ENCODE measurements around the gene ADA.
A peak's percentile ranks its signal among the peaks of the same experiment; 100 is the strongest.

The ADA gene

DNA sequence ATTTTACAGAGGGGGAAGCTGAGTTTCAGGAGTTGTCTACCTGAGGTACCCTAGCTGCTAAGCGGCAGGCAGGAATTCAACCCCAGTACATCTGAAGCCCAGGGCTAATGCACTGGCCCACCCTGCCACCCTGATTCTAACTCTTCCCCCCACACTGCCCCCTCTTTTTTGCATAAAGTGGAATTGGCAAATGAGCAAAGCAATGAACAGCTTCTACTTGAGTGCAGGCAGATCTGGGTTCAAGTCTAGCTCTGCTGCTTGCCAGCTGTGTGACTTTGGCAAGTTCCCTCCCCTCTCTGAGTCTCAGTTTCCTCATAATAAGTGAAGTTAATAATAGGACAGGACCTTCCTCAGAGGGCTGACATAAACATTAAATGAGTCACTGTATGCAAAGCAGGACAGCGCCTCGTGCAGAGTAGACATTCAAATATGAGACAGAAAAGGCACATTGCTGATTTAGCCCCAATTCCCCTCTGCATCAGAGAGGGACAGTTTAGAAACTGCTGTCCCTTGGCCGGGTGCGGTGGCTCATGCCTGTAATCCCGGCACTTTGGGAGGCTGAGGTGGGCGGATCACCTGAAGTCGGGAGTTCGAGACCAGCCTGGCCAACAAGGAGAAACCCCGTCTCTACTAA lies 4.7 kb downstream of the ADA start:
- no peaks in the 10 kb centered on the region for H3K36me3 ChIP-seq (ENCODE audit: control insufficient read depth in 2 of 2, insufficient read depth in 2 of 2, low read length in 2 of 2)
- peaks cover 22 to 50% of the 10 kb centered on the region in 2 donors for H3K4me1 ChIP-seq (ENCODE audit: control insufficient read depth in 2 of 2, insufficient read depth in 2 of 2, low read length in 2 of 2)
- H3K27me3 ChIP-seq (ENCODE audit: control insufficient read depth in 2 of 2, insufficient read depth in 2 of 2, low read length in 2 of 2), result no peaks in the 10 kb centered on the region
- H3K27ac ChIP-seq (ENCODE audit: low read depth in 2 of 2, low read length in 2 of 2), result peak overlapping the region; percentile 54 to 76
- H3K9me3 ChIP-seq (ENCODE audit: control insufficient read depth in 2 of 2, low read length in 2 of 2), result no peaks in the 10 kb centered on the region
- H3K9ac ChIP-seq (ENCODE audit: low read depth in 1 of 2, low read length in 2 of 2), result no peak overlapping the region
- no peak overlapping the region for H3K4me3 ChIP-seq (ENCODE audit: low read length in 2 of 2)

DNA sequence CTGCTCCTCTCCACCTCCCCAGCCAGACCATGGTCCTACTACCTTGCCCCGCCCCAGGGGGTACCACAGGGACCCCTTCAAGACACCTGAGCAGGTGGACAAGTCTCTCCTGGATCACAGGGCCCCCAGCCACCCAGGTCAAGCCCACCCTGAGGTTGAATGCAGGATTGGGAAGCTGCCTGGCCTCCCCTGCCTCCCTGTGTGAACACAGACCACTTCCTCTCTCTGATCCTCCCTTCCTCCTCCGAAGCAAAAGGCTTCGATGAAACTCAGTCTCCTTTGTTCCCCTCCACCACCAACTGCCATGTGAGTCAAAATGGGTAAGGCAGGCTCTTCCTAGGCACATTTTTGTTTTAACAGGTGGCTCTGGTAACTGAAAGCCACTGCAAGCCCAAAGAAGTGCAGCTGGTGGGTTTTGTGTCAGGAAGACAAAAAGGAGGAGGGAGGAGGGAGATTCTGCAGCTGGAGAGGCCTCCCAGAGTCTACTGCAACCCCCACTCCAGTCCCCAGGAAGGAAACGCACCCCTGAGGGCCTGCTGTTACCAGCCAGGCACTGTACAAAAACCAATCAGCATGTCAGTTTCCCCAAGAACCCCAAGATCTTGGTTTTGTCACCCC lies 5.4 kb downstream of the ADA start:
- no peak overlapping the region for H3K9ac ChIP-seq (ENCODE audit: low read depth in 1 of 2, low read length in 2 of 2)
- no peaks in the 10 kb centered on the region for H3K27me3 ChIP-seq (ENCODE audit: control insufficient read depth in 2 of 2, insufficient read depth in 2 of 2, low read length in 2 of 2)
- H3K4me3 ChIP-seq (ENCODE audit: low read length in 2 of 2), result no peak overlapping the region
- H3K27ac ChIP-seq (ENCODE audit: low read depth in 2 of 2, low read length in 2 of 2), result peak overlapping the region; percentile 54 to 76
- no peaks in the 10 kb centered on the region for H3K36me3 ChIP-seq (ENCODE audit: control insufficient read depth in 2 of 2, insufficient read depth in 2 of 2, low read length in 2 of 2)
- H3K9me3 ChIP-seq (ENCODE audit: control insufficient read depth in 2 of 2, low read length in 2 of 2), result no peaks in the 10 kb centered on the region
- peaks cover 21 to 50% of the 10 kb centered on the region in 2 donors for H3K4me1 ChIP-seq (ENCODE audit: control insufficient read depth in 2 of 2, insufficient read depth in 2 of 2, low read length in 2 of 2)

DNA sequence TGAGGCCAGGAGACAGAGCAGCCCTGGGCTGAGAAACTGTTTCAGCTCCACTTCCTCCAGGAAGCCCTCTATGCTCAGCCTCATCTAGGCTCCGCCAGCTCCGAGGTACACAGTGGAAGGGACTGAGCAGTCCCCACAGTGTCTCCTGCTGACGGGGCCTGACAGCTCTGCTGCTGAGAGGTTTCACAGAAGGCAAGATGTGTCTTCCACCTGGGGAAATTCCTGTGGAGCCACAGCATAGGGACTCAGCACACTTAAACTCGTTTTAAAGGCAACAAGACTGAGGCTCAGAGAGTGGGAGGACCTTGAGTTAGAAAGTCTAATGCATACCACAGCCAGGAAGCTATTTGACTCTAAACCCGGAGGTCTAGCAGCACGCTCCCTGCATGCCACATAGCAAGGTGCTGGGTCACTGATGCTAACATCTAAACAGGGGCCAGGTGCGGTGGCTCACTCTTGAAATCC lies 6.8 kb downstream of the ADA start:
- peak overlapping the region in 1 of 2 donors; percentile 41 for H3K9ac ChIP-seq (ENCODE audit: low read depth in 1 of 2, low read length in 2 of 2)
- H3K4me3 ChIP-seq (ENCODE audit: low read length in 2 of 2), result no peak overlapping the region
- H3K36me3 ChIP-seq (ENCODE audit: control insufficient read depth in 2 of 2, insufficient read depth in 2 of 2, low read length in 2 of 2), result peaks cover 0 to 3% of the 10 kb centered on the region in 2 donors
- H3K27me3 ChIP-seq (ENCODE audit: control insufficient read depth in 2 of 2, insufficient read depth in 2 of 2, low read length in 2 of 2), result no peaks in the 10 kb centered on the region
- peaks cover 18 to 43% of the 10 kb centered on the region in 2 donors for H3K4me1 ChIP-seq (ENCODE audit: control insufficient read depth in 2 of 2, insufficient read depth in 2 of 2, low read length in 2 of 2)
- no peaks in the 10 kb centered on the region for H3K9me3 ChIP-seq (ENCODE audit: control insufficient read depth in 2 of 2, low read length in 2 of 2)
- H3K27ac ChIP-seq (ENCODE audit: low read depth in 2 of 2, low read length in 2 of 2), result peak overlapping the region in 1 of 2 donors; percentile 77

DNA sequence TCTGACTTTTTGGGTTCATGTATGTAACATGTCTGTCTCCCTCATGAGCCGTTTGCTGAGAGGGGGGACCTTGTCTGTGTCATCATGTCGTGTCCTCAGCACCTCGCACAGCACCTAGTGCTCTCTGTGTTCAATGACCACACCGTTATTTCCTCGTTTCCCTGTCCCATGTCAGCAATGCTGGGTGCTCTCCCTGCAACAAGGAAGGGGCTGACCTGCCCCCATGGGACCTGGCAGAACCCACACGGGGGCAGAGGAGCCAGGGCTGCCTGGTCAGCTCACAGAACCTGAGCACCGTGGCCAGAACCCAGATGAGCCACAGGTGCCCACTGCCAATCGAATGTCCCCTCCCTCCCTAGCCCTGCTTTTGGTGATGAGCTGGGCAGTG lies 7.3 kb downstream of the ADA start:
- no peak overlapping the region for H3K4me3 ChIP-seq (ENCODE audit: low read length in 2 of 2)
- no peaks in the 10 kb centered on the region for H3K9me3 ChIP-seq (ENCODE audit: control insufficient read depth in 2 of 2, low read length in 2 of 2)
- H3K36me3 ChIP-seq (ENCODE audit: control insufficient read depth in 2 of 2, insufficient read depth in 2 of 2, low read length in 2 of 2), result peaks cover 0 to 3% of the 10 kb centered on the region in 2 donors
- no peaks in the 10 kb centered on the region for H3K27me3 ChIP-seq (ENCODE audit: control insufficient read depth in 2 of 2, insufficient read depth in 2 of 2, low read length in 2 of 2)
- peak overlapping the region; percentile 25 to 77 for H3K27ac ChIP-seq (ENCODE audit: low read depth in 2 of 2, low read length in 2 of 2)
- H3K9ac ChIP-seq (ENCODE audit: low read depth in 1 of 2, low read length in 2 of 2), result no peak overlapping the region
- peaks cover 18 to 43% of the 10 kb centered on the region in 2 donors for H3K4me1 ChIP-seq (ENCODE audit: control insufficient read depth in 2 of 2, insufficient read depth in 2 of 2, low read length in 2 of 2)

DNA sequence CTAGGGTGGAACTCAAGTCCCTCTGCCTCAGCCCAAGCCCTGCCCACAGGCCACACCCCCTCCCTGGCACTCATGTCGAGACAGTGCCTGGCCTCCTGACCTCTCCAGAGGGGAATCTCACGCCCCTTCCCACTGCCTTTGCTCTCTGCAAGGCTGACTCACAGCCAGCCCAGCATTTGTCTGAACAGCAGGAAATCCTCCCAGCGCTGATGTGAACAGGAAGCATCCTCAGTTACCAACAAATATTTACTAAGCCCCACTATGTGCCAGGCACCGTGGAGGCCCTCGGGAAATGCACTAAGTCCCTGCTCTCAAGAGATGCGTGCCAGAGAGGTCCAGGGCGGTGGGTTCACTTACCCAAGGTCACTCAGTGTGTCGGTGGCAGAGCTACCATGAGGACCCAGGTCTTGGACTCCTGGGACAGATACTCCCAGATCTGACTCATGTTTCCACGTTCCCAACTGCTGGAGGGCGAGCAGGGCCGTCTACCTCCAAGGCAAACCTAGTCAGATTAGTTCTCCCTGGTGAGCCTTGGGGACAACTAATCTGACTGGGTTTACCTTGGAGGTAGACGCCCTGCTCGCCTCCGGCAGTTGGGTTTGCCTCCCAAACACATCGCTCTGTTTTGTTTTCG lies 7.8 kb downstream of the ADA start:
- Histone ChIP-seq H3K9ac (ENCODE audit: low read depth in 1 of 2, low read length in 2 of 2) (no peak overlapping the region), H3K36me3 (ENCODE audit: control insufficient read depth in 2 of 2, insufficient read depth in 2 of 2, low read length in 2 of 2) (peaks cover 0 to 3% of the 10 kb centered on the region in 2 donors), H3K4me1 (ENCODE audit: control insufficient read depth in 2 of 2, insufficient read depth in 2 of 2, low read length in 2 of 2) (peaks cover 18 to 43% of the 10 kb centered on the region in 2 donors), H3K9me3 (ENCODE audit: control insufficient read depth in 2 of 2, low read length in 2 of 2) (no peaks in the 10 kb centered on the region), H3K27me3 (ENCODE audit: control insufficient read depth in 2 of 2, insufficient read depth in 2 of 2, low read length in 2 of 2) (no peaks in the 10 kb centered on the region), H3K27ac (ENCODE audit: low read depth in 2 of 2, low read length in 2 of 2) (peak overlapping the region; percentile 25 to 77), H3K4me3 (ENCODE audit: low read length in 2 of 2) (no peak overlapping the region)

DNA sequence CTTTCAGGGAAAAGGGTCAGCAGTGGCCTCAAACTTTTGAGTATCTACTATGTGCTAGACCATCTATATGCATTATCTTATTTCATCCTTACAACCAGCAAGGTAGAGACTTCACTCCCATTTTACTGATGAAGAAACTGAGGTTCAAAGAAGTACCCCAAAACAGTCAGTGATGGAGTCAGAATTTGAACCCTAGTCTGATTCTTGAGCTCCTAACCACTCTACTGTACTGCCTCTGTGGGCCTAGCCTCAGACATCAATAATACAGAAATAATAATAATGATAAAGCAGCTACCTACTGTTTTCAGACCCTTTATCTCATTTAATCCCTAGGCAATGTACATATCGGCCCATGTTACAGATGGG lies 8.4 kb downstream of the ADA start:
- Histone ChIP-seq H3K27me3 (ENCODE audit: control insufficient read depth in 2 of 2, insufficient read depth in 2 of 2, low read length in 2 of 2) (no peaks in the 10 kb centered on the region), H3K9ac (ENCODE audit: low read depth in 1 of 2, low read length in 2 of 2) (no peak overlapping the region), H3K4me1 (ENCODE audit: control insufficient read depth in 2 of 2, insufficient read depth in 2 of 2, low read length in 2 of 2) (peaks cover 18 to 43% of the 10 kb centered on the region in 2 donors), H3K27ac (ENCODE audit: low read depth in 2 of 2, low read length in 2 of 2) (peak overlapping the region; percentile 55 to 77), H3K4me3 (ENCODE audit: low read length in 2 of 2) (no peak overlapping the region), H3K36me3 (ENCODE audit: control insufficient read depth in 2 of 2, insufficient read depth in 2 of 2, low read length in 2 of 2) (peaks cover 0 to 3% of the 10 kb centered on the region in 2 donors), H3K9me3 (ENCODE audit: control insufficient read depth in 2 of 2, low read length in 2 of 2) (no peaks in the 10 kb centered on the region)

DNA sequence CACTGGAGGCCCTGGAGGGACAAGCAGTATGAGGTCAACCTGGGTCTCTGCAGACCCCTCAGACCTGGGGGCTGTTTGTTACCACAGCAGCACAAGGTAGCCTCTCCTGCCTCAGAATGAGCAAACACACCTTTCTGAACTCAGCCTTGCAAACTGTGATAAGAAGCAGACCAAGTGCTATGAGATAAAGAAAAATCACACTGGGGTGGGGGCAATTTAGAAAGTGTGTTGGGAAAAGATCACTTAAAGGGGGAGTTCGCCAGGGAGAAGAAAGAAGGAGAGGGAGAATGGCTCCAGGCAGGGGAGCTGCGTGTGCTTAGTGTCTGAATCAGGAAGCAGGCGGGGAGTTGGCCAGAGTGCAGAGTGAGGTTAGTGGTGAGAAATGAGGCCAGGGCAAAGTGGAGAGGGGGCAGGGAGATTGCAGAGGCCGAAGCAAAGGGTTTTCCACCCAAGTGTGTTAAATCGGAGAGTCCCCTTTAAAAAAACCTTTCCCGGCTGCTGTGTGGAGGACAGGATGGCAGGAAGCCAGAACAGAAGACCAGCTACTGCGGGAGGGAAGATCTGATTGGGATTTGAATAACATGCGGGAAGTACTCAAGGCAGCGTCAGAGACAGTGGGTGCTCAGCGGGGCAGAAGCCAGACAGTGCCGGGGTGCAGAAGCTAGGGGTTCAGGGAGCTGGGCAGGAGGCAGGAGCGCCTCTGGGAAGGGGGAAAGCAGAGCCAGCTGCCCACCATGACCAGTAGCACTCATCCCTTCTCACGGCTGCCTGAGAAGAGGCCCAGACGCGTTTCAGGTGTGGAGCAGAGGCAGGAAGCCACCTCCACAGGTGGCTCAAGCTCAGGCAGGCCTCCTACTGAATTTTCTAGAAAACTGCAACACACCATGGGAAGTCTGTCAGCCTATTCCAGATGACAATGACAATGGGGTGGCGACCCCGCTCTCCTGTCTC lies 9.0 kb downstream of the ADA start:
- H3K27me3 ChIP-seq (ENCODE audit: control insufficient read depth in 2 of 2, insufficient read depth in 2 of 2, low read length in 2 of 2), result no peaks in the 10 kb centered on the region
- H3K4me1 ChIP-seq (ENCODE audit: control insufficient read depth in 2 of 2, insufficient read depth in 2 of 2, low read length in 2 of 2), result peaks cover 18 to 43% of the 10 kb centered on the region in 2 donors
- H3K9ac ChIP-seq (ENCODE audit: low read depth in 1 of 2, low read length in 2 of 2), result peak overlapping the region; percentile 45 to 52
- peaks cover 0 to 3% of the 10 kb centered on the region in 2 donors for H3K36me3 ChIP-seq (ENCODE audit: control insufficient read depth in 2 of 2, insufficient read depth in 2 of 2, low read length in 2 of 2)
- peak overlapping the region; percentile 55 to 77 for H3K27ac ChIP-seq (ENCODE audit: low read depth in 2 of 2, low read length in 2 of 2)
- peak overlapping the region in 1 of 2 donors; percentile 48 for H3K4me3 ChIP-seq (ENCODE audit: low read length in 2 of 2)
- no peaks in the 10 kb centered on the region for H3K9me3 ChIP-seq (ENCODE audit: control insufficient read depth in 2 of 2, low read length in 2 of 2)

DNA sequence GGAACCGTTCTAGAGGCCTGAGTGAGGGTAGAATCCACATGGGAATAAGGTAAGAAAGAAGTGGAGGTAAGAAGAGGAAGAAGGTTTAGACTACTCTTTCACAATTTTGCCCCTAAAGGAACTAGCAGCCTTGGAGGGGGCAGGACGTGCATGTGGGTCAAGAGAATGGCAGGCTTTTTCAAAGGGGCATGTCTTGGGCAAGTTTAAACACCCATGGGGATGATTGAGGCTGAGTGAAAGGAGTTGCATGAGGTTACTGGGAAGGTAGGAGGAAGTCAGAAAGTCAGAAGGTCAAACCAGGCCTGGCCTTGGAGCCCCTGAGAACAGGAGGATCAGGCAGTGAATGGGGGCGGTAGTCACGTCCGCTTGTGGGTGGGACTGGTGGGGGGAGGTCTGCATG lies 10.2 kb downstream of the ADA start:
- Histone ChIP-seq H3K4me3 (ENCODE audit: low read length in 2 of 2) (no peak overlapping the region), H3K9me3 (ENCODE audit: control insufficient read depth in 2 of 2, low read length in 2 of 2) (no peaks in the 10 kb centered on the region), H3K4me1 (ENCODE audit: control insufficient read depth in 2 of 2, insufficient read depth in 2 of 2, low read length in 2 of 2) (peaks cover 18 to 36% of the 10 kb centered on the region in 2 donors), H3K27ac (ENCODE audit: low read depth in 2 of 2, low read length in 2 of 2) (no peak overlapping the region), H3K36me3 (ENCODE audit: control insufficient read depth in 2 of 2, insufficient read depth in 2 of 2, low read length in 2 of 2) (peaks cover 0 to 3% of the 10 kb centered on the region in 2 donors), H3K27me3 (ENCODE audit: control insufficient read depth in 2 of 2, insufficient read depth in 2 of 2, low read length in 2 of 2) (no peaks in the 10 kb centered on the region), H3K9ac (ENCODE audit: low read depth in 1 of 2, low read length in 2 of 2) (no peak overlapping the region)

DNA sequence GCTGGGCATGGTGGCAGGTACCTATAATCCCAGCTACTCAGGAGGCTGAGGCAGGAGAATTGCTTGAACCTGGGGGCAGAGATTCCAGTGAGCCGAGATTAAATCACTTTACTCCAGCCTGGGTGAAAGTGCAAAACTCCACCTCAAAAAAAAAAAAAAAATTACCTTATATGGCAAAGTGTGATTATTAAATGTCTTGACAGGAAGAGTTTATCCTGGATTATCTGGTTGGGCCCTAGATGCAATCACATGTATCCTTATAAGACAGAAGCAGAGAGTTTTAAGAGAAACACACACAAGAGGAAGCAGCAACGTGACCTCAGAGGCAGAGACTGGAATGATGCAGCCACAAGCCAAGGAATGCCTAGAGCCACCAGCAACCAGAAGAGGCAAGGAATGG lies 11.0 kb downstream of the ADA start:
- Histone ChIP-seq H3K4me3 (ENCODE audit: low read length in 2 of 2) (no peak overlapping the region), H3K27me3 (ENCODE audit: control insufficient read depth in 2 of 2, insufficient read depth in 2 of 2, low read length in 2 of 2) (no peaks in the 10 kb centered on the region), H3K36me3 (ENCODE audit: control insufficient read depth in 2 of 2, insufficient read depth in 2 of 2, low read length in 2 of 2) (peaks cover 0 to 5% of the 10 kb centered on the region in 2 donors), H3K4me1 (ENCODE audit: control insufficient read depth in 2 of 2, insufficient read depth in 2 of 2, low read length in 2 of 2) (peaks cover 14 to 28% of the 10 kb centered on the region in 2 donors), H3K9ac (ENCODE audit: low read depth in 1 of 2, low read length in 2 of 2) (no peak overlapping the region), H3K27ac (ENCODE audit: low read depth in 2 of 2, low read length in 2 of 2) (no peak overlapping the region), H3K9me3 (ENCODE audit: control insufficient read depth in 2 of 2, low read length in 2 of 2) (no peaks in the 10 kb centered on the region)
